HL-60/S4 treated with retinoic acid at 250 ng/mL for 4 days and 3 days (cell line): ENCODE results near the gene DBNDD2.

Source experiments
- in situ Hi-C: fragments of 300-500 bp; cut with MboI; formaldehyde crosslinking; loops from 2 replicates; pipeline ENCODE4 v1.7.0; 2022; ENCODE audit warnings: low sequenced_read_pairs

Gene DBNDD2

GRCh38 chr20:45407783-45408645 lies at the start of gene DBNDD2:
TSS of gene DBNDD2 (plus strand) at chr20:45408289. CDS start at chr20:45408468, 179 bp downstream.
- in situ Hi-C loops: no loop called here

GRCh38 chr20:45359069-45359405 lies 49.1 kb upstream of the DBNDD2 start:
- in situ Hi-C loops: no loop called here

GRCh38 chr20:45359406-45360148 lies 48.5 kb upstream of the DBNDD2 start:
- in situ Hi-C loops: no loop called here

GRCh38 chr20:45361793-45362192 lies 46.3 kb upstream of the DBNDD2 start:
- in situ Hi-C loops: no loop called here

- in situ Hi-C loops: no loop called here
Observed at GRCh38 chr20:45362804-45363610, 45.1 kb upstream of the DBNDD2 start, which contains the start of gene SYS1. TSS of gene SYS1 (plus strand) at chr20:45363156. CDS start at chr20:45363532, 376 bp downstream.

GRCh38 chr20:45363611-45364492 lies 44.2 kb upstream of the DBNDD2 start:
- in situ Hi-C loops: no loop called here

- in situ Hi-C loops: no loop called here
Observed at GRCh38 chr20:45365444-45365970, 42.6 kb upstream of the DBNDD2 start.

- in situ Hi-C loops: no loop called here
Observed at GRCh38 chr20:45366192-45366591, 41.9 kb upstream of the DBNDD2 start.

- in situ Hi-C loops: no loop called here
Observed at GRCh38 chr20:45366631-45367030, 41.5 kb upstream of the DBNDD2 start.

GRCh38 chr20:45367126-45367525 lies 41.0 kb upstream of the DBNDD2 start:
- in situ Hi-C loops: no loop called here

- in situ Hi-C loops: no loop called here
Observed at GRCh38 chr20:45368221-45368980, 39.7 kb upstream of the DBNDD2 start.

GRCh38 chr20:45370571-45371160 lies 37.4 kb upstream of the DBNDD2 start:
- in situ Hi-C loops: no loop called here

- in situ Hi-C loops: no loop called here
Observed at GRCh38 chr20:45372241-45372640, 35.8 kb upstream of the DBNDD2 start.

GRCh38 chr20:45372646-45373352 lies 35.3 kb upstream of the DBNDD2 start:
- in situ Hi-C loops: no loop called here

- in situ Hi-C loops: no loop called here
Observed at GRCh38 chr20:45373353-45374100, 34.6 kb upstream of the DBNDD2 start.

GRCh38 chr20:45374101-45374467 lies 34.0 kb upstream of the DBNDD2 start:
- in situ Hi-C loops: no loop called here

GRCh38 chr20:45374966-45375365 lies 33.1 kb upstream of the DBNDD2 start:
- in situ Hi-C loops: no loop called here

GRCh38 chr20:45377269-45377668 lies 30.8 kb upstream of the DBNDD2 start:
- in situ Hi-C loops: no loop called here
